ENCODE data around the gene GDF11.
A peak's percentile ranks its signal among the peaks of the same experiment; 100 is the strongest.

The GDF11 gene

DNA sequence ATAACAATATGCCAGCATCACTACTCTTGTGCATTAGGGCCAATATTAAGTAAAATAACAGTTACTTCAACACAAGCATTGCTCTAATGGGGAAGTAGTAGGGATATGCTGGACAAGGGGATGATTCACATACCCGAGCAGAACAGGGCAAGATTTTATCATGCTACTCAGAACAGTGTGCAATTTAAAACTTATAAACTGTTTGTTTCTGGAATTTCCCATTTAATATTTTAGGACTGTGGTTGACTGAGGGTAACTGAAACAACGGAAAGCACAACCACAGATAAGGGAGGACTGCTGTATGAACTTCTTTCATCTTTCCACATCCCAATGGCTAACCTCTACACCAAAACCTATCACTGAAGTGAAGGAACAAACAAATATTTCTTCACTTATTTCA is 37.8 kb downstream of the GDF11 start:
- H3K4me1 ChIP-seq (ENCODE audit: control insufficient read depth in 5 of 5, insufficient read depth in 5 of 5, low read length in 5 of 5), result no peaks in the 10 kb centered on the region
- H3K9me3 ChIP-seq (ENCODE audit: control insufficient read depth in 5 of 5, low read length in 5 of 5), result no peaks in the 10 kb centered on the region
- no peak overlapping the region for H3K4me3 ChIP-seq (ENCODE audit: low read depth in 1 of 5, low read length in 5 of 5)
- no peaks in the 10 kb centered on the region for H3K27me3 ChIP-seq (ENCODE audit: control insufficient read depth in 5 of 5, insufficient read depth in 4 of 5, low read length in 5 of 5)
- H3K36me3 ChIP-seq (ENCODE audit: control insufficient read depth in 5 of 5, insufficient read depth in 5 of 5, low read length in 5 of 5), result peaks cover 38 to 81% (median 68%) of the 10 kb centered on the region in 5 donors
- H3K9ac ChIP-seq (ENCODE audit: low read length in 5 of 5), result no peak overlapping the region
- no peak overlapping the region for H3K27ac ChIP-seq (ENCODE audit: low read depth, low read length)

DNA sequence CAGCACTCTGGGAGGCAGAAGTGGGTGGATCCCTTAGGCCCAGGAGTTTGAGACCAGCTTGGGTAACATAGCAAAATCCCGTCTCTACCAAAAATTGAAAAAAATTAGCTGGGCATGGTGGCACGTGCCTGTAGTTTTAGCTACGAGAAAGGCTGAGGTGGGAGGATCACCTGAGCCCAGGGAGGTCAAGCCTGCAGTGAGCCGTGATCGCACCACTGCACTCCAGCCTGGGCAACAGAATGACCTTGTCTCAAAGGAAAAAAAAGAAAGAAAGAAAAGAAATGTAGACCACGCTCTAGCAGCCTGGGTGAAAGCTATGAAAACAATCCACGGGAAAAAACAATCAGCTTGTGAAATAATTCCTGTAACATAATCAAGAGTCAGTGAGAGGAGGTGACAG is 45.6 kb downstream of the GDF11 start:
- Histone ChIP-seq H3K9ac (ENCODE audit: low read length in 5 of 5) (no peak overlapping the region), H3K4me1 (ENCODE audit: control insufficient read depth in 5 of 5, insufficient read depth in 5 of 5, low read length in 5 of 5) (no peaks in the 10 kb centered on the region), H3K27ac (ENCODE audit: low read depth, low read length) (no peak overlapping the region), H3K27me3 (ENCODE audit: control insufficient read depth in 5 of 5, insufficient read depth in 4 of 5, low read length in 5 of 5) (no peaks in the 10 kb centered on the region), H3K4me3 (ENCODE audit: low read depth in 1 of 5, low read length in 5 of 5) (no peak overlapping the region), H3K36me3 (ENCODE audit: control insufficient read depth in 5 of 5, insufficient read depth in 5 of 5, low read length in 5 of 5) (peaks cover 40 to 77% (median 70%) of the 10 kb centered on the region in 5 donors), H3K9me3 (ENCODE audit: control insufficient read depth in 5 of 5, low read length in 5 of 5) (no peaks in the 10 kb centered on the region)

DNA sequence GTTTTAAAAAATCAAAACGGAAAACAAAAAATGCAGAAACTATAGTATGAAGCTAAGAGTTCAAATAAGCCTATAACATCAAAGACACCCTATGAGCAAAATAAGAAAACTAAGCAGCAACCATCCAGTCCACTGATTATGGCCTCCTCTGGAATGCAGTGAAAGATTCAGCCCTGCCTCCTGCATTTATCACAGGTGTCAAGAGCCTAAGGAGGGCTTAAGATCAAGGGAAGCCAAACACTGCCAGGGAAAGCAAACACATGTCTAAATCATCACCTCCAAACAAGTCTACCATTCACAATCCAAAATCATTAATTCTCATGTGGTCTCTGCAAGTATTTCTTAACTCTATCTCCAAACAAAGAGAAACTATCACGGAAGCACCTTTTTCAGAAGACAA is 46.2 kb downstream of the GDF11 start:
- Histone ChIP-seq H3K36me3 (ENCODE audit: control insufficient read depth in 5 of 5, insufficient read depth in 5 of 5, low read length in 5 of 5) (peaks cover 43 to 77% (median 70%) of the 10 kb centered on the region in 5 donors), H3K4me3 (ENCODE audit: low read depth in 1 of 5, low read length in 5 of 5) (no peak overlapping the region), H3K9ac (ENCODE audit: low read length in 5 of 5) (no peak overlapping the region), H3K27ac (ENCODE audit: low read depth, low read length) (no peak overlapping the region), H3K27me3 (ENCODE audit: control insufficient read depth in 5 of 5, insufficient read depth in 4 of 5, low read length in 5 of 5) (no peaks in the 10 kb centered on the region), H3K9me3 (ENCODE audit: control insufficient read depth in 5 of 5, low read length in 5 of 5) (no peaks in the 10 kb centered on the region), H3K4me1 (ENCODE audit: control insufficient read depth in 5 of 5, insufficient read depth in 5 of 5, low read length in 5 of 5) (no peaks in the 10 kb centered on the region)

DNA sequence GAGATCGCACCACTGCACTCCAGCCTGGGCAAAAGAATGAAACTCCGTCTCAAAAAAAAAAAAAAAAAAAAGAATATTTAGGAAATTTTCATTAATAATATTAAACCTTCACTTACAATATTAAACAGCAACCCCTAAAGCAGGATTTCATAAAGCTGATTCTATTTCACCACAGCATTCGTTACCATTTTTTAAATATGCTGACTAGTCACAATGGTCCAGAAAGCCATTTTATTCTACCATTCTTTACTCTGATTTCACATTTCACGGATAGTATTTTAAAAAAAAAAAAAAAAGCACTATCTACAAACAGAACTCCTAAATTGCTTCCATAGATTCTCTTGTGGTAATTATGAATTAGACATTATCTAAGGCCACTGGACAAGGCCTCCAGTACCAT is 47.0 kb downstream of the GDF11 start:
- no peaks in the 10 kb centered on the region for H3K27me3 ChIP-seq (ENCODE audit: control insufficient read depth in 5 of 5, insufficient read depth in 4 of 5, low read length in 5 of 5)
- H3K27ac ChIP-seq (ENCODE audit: low read depth, low read length), result no peak overlapping the region
- H3K4me3 ChIP-seq (ENCODE audit: low read depth in 1 of 5, low read length in 5 of 5), result no peak overlapping the region
- H3K9me3 ChIP-seq (ENCODE audit: control insufficient read depth in 5 of 5, low read length in 5 of 5), result no peaks in the 10 kb centered on the region
- peaks cover 42 to 77% (median 70%) of the 10 kb centered on the region in 5 donors for H3K36me3 ChIP-seq (ENCODE audit: control insufficient read depth in 5 of 5, insufficient read depth in 5 of 5, low read length in 5 of 5)
- no peaks in the 10 kb centered on the region for H3K4me1 ChIP-seq (ENCODE audit: control insufficient read depth in 5 of 5, insufficient read depth in 5 of 5, low read length in 5 of 5)
- H3K9ac ChIP-seq (ENCODE audit: low read length in 5 of 5), result no peak overlapping the region

DNA sequence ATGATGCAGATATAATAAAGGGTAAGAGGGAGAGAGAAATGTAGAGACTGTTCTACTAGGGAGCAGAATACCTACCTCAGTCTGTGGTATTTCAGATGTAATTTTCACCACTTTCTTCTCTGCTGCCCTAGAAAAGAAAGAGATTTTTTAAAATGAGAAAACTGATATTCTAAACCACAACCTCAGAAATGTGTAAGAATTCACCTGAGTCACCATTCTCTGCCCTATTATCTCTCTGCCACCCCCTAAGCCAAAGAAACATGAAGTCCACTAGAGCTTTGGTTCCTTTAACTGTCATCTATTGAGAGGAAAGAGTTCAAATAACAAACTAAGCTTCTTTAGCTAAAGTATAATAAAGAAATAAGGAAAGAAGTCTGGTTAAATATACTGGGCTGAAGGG is 53.0 kb downstream of the GDF11 start:
- H3K9me3 ChIP-seq (ENCODE audit: control insufficient read depth in 5 of 5, low read length in 5 of 5), result no peaks in the 10 kb centered on the region
- no peak overlapping the region for H3K4me3 ChIP-seq (ENCODE audit: low read depth in 1 of 5, low read length in 5 of 5)
- H3K27me3 ChIP-seq (ENCODE audit: control insufficient read depth in 5 of 5, insufficient read depth in 4 of 5, low read length in 5 of 5), result no peaks in the 10 kb centered on the region
- no peak overlapping the region for H3K27ac ChIP-seq (ENCODE audit: low read depth, low read length)
- no peak overlapping the region for H3K9ac ChIP-seq (ENCODE audit: low read length in 5 of 5)
- H3K36me3 ChIP-seq (ENCODE audit: control insufficient read depth in 5 of 5, insufficient read depth in 5 of 5, low read length in 5 of 5), result peaks cover 41 to 71% (median 54%) of the 10 kb centered on the region in 5 donors
- H3K4me1 ChIP-seq (ENCODE audit: control insufficient read depth in 5 of 5, insufficient read depth in 5 of 5, low read length in 5 of 5), result peaks cover 0 to 4% (median 0%) of the 10 kb centered on the region in 5 donors

DNA sequence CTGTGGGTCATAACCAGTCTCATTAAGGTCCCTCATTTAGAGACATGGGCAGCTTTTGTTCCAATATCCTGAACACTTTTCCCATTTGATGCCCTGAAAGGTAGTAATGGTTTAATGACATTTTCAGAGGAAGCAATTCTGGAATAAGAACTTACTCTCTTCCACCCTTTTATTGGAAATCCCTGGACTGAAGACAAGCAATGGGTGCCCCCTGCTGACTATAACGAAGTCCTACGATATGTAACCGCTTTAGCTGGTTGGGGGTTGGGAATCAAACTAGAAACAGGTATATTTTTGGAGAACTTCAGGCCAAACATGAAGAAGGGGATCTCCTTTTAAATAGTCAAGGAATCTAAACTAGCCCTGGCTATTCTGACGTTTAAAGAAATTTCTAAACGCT is 54.1 kb downstream of the GDF11 start:
- Histone ChIP-seq H3K9ac (ENCODE audit: low read length in 5 of 5) (peak overlapping the region in 1 of 5 donors; percentile 16), H3K4me3 (ENCODE audit: low read depth in 1 of 5, low read length in 5 of 5) (no peak overlapping the region), H3K4me1 (ENCODE audit: control insufficient read depth in 5 of 5, insufficient read depth in 5 of 5, low read length in 5 of 5) (peaks cover 0 to 4% (median 0%) of the 10 kb centered on the region in 5 donors), H3K36me3 (ENCODE audit: control insufficient read depth in 5 of 5, insufficient read depth in 5 of 5, low read length in 5 of 5) (peaks cover 41 to 82% (median 57%) of the 10 kb centered on the region in 5 donors), H3K9me3 (ENCODE audit: control insufficient read depth in 5 of 5, low read length in 5 of 5) (no peaks in the 10 kb centered on the region), H3K27ac (ENCODE audit: low read depth, low read length) (no peak overlapping the region), H3K27me3 (ENCODE audit: control insufficient read depth in 5 of 5, insufficient read depth in 4 of 5, low read length in 5 of 5) (no peaks in the 10 kb centered on the region)

DNA sequence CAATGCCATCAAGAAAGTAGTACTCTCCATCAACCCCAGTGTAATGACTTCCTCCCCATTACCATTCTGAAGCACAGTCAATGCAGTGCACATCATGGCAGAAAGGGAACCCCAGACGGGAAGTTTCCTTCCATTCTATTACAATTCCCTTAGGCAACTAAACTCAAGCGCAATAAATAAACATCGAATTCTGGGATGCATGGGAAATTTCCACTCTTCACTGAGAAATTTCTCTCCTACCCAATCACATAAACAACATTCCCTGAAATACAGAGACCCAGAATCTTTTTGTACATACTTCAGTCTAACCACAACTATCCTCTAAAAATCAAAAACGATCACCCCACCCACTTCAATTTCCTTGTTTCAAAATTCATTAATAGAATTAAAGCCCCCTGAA is 54.6 kb downstream of the GDF11 start:
- no peaks in the 10 kb centered on the region for H3K9me3 ChIP-seq (ENCODE audit: control insufficient read depth in 5 of 5, low read length in 5 of 5)
- peaks cover 0 to 4% (median 0%) of the 10 kb centered on the region in 5 donors for H3K4me1 ChIP-seq (ENCODE audit: control insufficient read depth in 5 of 5, insufficient read depth in 5 of 5, low read length in 5 of 5)
- no peaks in the 10 kb centered on the region for H3K27me3 ChIP-seq (ENCODE audit: control insufficient read depth in 5 of 5, insufficient read depth in 4 of 5, low read length in 5 of 5)
- no peak overlapping the region for H3K4me3 ChIP-seq (ENCODE audit: low read depth in 1 of 5, low read length in 5 of 5)
- H3K36me3 ChIP-seq (ENCODE audit: control insufficient read depth in 5 of 5, insufficient read depth in 5 of 5, low read length in 5 of 5), result peaks cover 41 to 81% (median 56%) of the 10 kb centered on the region in 5 donors
- H3K27ac ChIP-seq (ENCODE audit: low read depth, low read length), result no peak overlapping the region
- H3K9ac ChIP-seq (ENCODE audit: low read length in 5 of 5), result no peak overlapping the region

Measured in subcutaneous abdominal adipose tissue (tissue), 5 donors.